Caco-2 (cell line): ENCODE measurements around the gene KANSL3. TPM values are rescaled to one million over a fixed set of nuclear protein-coding genes. Genes with fewer than 3 reads are reported as not detected.
A peak's percentile ranks its signal among the peaks of the same experiment; 100 is the strongest.

ENCODE experiments used
- BruUV-seq: library from RNA; stranded (reverse); fragments of 400-500 nt; replicated peaks from 2 replicates; lab custom pipeline; 2021; lab: Mats Ljungman, UMichigan
- CTCF ChIA-PET: fragments of 300-600 bp; sonication (Branson Sonifier 250); formaldehyde crosslinking; loops from one replicate; lab custom pipeline; 2022; ENCODE audit warnings: antibody characterized with exemption; lab: Charles Lee
- POLR2A ChIA-PET: fragments of 300-600 bp; sonication (Branson Sonifier 250); formaldehyde crosslinking; loops from one replicate; lab custom pipeline; 2022; ENCODE audit warnings: antibody characterized with exemption; lab: Charles Lee
- DNase-seq, 2 experiments: peaks; one replicate each; pipeline versions ENCODE4 v3.0.0 to v3.0.0-alpha.2; 2020 to 2022
- H3K27me3 ChIP-seq: replicated peaks from 2 replicates; pipeline ENCODE4 v1.6.0; 2011; ENCODE audit warnings: low read length; ENCODE audit not compliant: control insufficient read depth, insufficient read depth
- H3K36me3 ChIP-seq: 2 replicates; pipeline ENCODE4 v1.5.1; 2011; ENCODE audit warnings: low read length; ENCODE audit not compliant: control insufficient read depth, insufficient read depth
- H3K4me1 ChIP-seq: fragments of 250-450 bp; sonication (Bioruptor Pico); 2 replicates; pipeline ENCODE4 v1.5.1; 2020; ENCODE audit warnings: mild to moderate bottlenecking
- H3K4me3 ChIP-seq: 2 replicates; pipeline ENCODE4 v1.5.1; 2011; ENCODE audit warnings: low read depth, mild to moderate bottlenecking, control low read depth, low read length
- H3K9me3 ChIP-seq: fragments of 250-450 bp; sonication (Bioruptor Pico); 2 replicates; pipeline ENCODE4 v1.5.1; 2020; ENCODE audit warnings: mild to moderate bottlenecking, moderate library complexity
- H3K27ac Mint-ChIP-seq: one replicate; pipeline ENCODE4 v1.8.0; 2022; ENCODE audit warnings: mixed read lengths; ENCODE audit not compliant: unreplicated experiment
- H3K27me3 Mint-ChIP-seq: one replicate; pipeline ENCODE4 v1.8.0; 2022; ENCODE audit warnings: mixed read lengths; ENCODE audit not compliant: insufficient read depth, unreplicated experiment
- H3K36me3 Mint-ChIP-seq: one replicate; pipeline ENCODE4 v1.8.0; 2022; ENCODE audit warnings: mild to moderate bottlenecking, mixed read lengths; ENCODE audit not compliant: insufficient read depth, unreplicated experiment
- H3K4me1 Mint-ChIP-seq: one replicate; pipeline ENCODE4 v1.8.0; 2022; ENCODE audit warnings: low read depth, mixed read lengths; ENCODE audit not compliant: unreplicated experiment
- H3K4me3 Mint-ChIP-seq: one replicate; pipeline ENCODE4 v1.8.0; 2022; ENCODE audit warnings: mild to moderate bottlenecking, moderate library complexity, mixed read lengths; ENCODE audit not compliant: unreplicated experiment
- H3K9me3 Mint-ChIP-seq: one replicate; pipeline ENCODE4 v1.8.0; 2022; ENCODE audit warnings: mixed read lengths; ENCODE audit not compliant: unreplicated experiment
- CTCF ChIP-seq, 2 experiments: fragments of 200-600 bp in 1 of 2; IDR thresholded peaks; 1 replicate in 1 of 2; 2 replicates in 1 of 2; pipeline versions ENCODE4 v1.5.1 to v1.8.0; 2011 to 2022; ENCODE audit warnings: antibody characterized with exemption in 1 of 2, control low read depth in 1 of 2, inconsistent platforms in 1 of 2, low read depth in 1 of 2, low read length in 1 of 2, mild to moderate bottlenecking in 1 of 2, moderate library complexity in 1 of 2; ENCODE audit not compliant: insufficient read depth in 1 of 2, severe bottlenecking in 1 of 2, unreplicated experiment in 1 of 2
- intact Hi-C: fragments of 100-400 bp; cut with micrococcal nuclease; formaldehyde crosslinking; loops from one replicate; pipeline ENCODE4 v1.10.0; 2022; ENCODE audit not compliant: unreplicated experiment
- total RNA-seq: library from RNA; stranded (reverse); gene quantifications from 2 replicates; pipeline ENCODE4 v1.2.3, GENCODE V29; 2022

Gene KANSL3
- total RNA-seq, 1 experiment from 2014 or later, result 48.6 TPM

DNA sequence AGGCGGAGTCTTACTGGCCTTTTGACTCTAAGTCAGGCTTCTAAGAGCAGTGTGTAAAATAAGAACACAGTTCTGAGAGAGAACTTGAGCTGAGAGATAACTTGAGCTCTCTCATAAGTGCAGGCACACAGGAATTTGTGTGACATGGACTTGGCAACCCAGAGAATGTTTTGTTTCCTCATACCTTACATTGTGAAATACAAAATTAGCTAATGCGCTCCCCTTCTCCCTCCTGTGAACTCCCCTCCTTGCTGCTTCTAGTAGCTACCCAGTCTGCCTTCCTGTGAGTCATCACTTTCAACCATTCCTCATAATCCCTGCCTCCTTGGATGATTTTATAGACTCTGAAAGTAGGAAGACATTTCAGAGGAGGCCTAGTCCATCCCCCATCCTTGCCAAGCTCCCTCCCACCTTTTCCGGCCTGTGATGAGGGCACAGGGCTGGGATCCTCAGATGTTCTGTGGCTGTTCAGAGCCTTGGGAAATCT is 27.0 kb upstream of the KANSL3 start:
- peaks cover 3% of the 10 kb centered on the region; the same call in 1 of the 2 replicates for H3K9me3 ChIP-seq
- Mint-ChIP-seq H3K4me3 (no peak overlapping the region), H3K36me3 (no peaks in the 10 kb centered on the region), H3K27ac (no peak overlapping the region), H3K9me3 (no peaks in the 10 kb centered on the region), H3K4me1 (peaks cover 13% of the 10 kb centered on the region), H3K27me3 (no peaks in the 10 kb centered on the region)
- no peaks in the 10 kb centered on the region for H3K4me1 ChIP-seq
- intact Hi-C loops, result no loop called here
- no peaks in the 10 kb centered on the region for H3K27me3 ChIP-seq
- no TSS peak for BruUV-seq
- ChIA-PET POLR2A (interaction anchor here (1.0 kb wide), 1 partner anchor 95 kb away, joined by 3 read pairs; no protein-coding TSS in a partner anchor), CTCF (no interaction called here)
- no peaks in the 10 kb centered on the region for H3K36me3 ChIP-seq
- no peak for TF ChIP-seq CTCF (IDR thresholded peaks at IDR 0.05; ENCODE audit: insufficient read depth in 1 of 2, low read depth in 1 of 2, low read length in 1 of 2, severe bottlenecking in 1 of 2, unreplicated experiment in 1 of 2)
- no peak overlapping the region for H3K4me3 ChIP-seq
- peak; percentile 34 to 41 for DNase-seq

DNA sequence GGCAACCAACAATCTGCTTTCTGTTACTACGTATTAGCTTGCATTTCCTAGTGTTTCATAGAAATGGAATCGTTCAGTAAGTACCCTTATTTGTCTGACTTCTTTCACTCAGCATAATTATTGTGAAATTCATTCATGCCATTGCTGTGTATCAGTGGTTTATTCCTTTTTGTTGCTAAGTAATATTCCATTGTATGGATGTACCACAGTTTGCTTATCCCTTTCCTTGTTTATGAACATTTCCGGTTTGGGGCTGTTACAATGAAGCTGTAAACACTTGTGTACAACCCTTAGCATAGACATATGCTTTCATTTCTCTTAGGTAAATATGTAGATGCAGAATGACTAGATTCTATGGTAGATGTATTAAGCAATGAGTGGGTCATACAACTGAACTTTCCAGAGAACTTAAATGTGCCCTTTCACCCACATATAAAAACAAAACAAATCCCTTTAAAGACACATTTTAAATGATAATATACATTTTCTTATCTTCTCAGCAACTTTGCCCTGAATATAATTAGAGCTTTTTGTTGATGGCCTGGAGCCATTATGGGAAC is 26.3 kb upstream of the KANSL3 start:
- CTCF ChIA-PET, result no interaction called here
- Histone ChIP-seq H3K27me3 (no peaks in the 10 kb centered on the region), H3K4me3 (no peak overlapping the region), H3K36me3 (no peaks in the 10 kb centered on the region), H3K4me1 (no peaks in the 10 kb centered on the region), H3K9me3 (peaks cover 3% of the 10 kb centered on the region; the same call in 1 of the 2 replicates)
- H3K27ac Mint-ChIP-seq, result no peak overlapping the region
- H3K27me3 Mint-ChIP-seq, result no peaks in the 10 kb centered on the region
- no peak for TF ChIP-seq CTCF (IDR thresholded peaks at IDR 0.05; ENCODE audit: insufficient read depth in 1 of 2, low read depth in 1 of 2, low read length in 1 of 2, severe bottlenecking in 1 of 2, unreplicated experiment in 1 of 2)
- H3K9me3 Mint-ChIP-seq, result no peaks in the 10 kb centered on the region
- no peak for DNase-seq
- no peak overlapping the region for H3K4me3 Mint-ChIP-seq
- intact Hi-C loops, result no loop called here
- no peaks in the 10 kb centered on the region for H3K36me3 Mint-ChIP-seq
- POLR2A ChIA-PET, result interaction anchor here (1.0 kb wide), 1 partner anchor 96 kb away, joined by 3 read pairs; no protein-coding TSS in a partner anchor
- peaks cover 13% of the 10 kb centered on the region for H3K4me1 Mint-ChIP-seq
- BruUV-seq, result no TSS peak

DNA sequence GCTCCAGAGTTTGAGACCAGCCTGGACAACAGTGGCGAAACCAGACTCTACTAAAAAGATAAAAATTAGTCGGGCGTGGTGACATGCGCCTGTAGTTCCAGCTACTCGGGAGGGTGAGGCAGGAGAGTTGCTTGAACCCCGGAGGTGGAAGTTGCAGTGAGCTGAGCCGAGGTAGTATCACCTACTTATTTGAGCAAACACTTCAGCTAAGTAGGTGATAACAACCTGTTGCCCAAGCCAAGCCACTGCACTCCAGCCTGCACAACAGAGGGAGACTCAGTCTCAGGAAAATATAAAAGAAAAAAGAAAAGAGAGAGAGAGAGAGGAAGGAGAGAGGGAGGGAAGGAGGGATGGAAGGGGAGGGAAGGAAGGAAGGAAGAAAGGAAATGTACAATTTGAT is 25.7 kb upstream of the KANSL3 start:
- H3K27me3 Mint-ChIP-seq, result no peaks in the 10 kb centered on the region
- no peak for TF ChIP-seq CTCF (IDR thresholded peaks at IDR 0.05; ENCODE audit: insufficient read depth in 1 of 2, low read depth in 1 of 2, low read length in 1 of 2, severe bottlenecking in 1 of 2, unreplicated experiment in 1 of 2)
- H3K27me3 ChIP-seq, result no peaks in the 10 kb centered on the region
- peaks cover 7% of the 10 kb centered on the region for H3K4me1 Mint-ChIP-seq
- no peaks in the 10 kb centered on the region for H3K36me3 Mint-ChIP-seq
- no peak overlapping the region for H3K4me3 ChIP-seq
- CTCF ChIA-PET, result no interaction called here
- no peak overlapping the region for H3K4me3 Mint-ChIP-seq
- DNase-seq, result peak in 1 of 2 experiments; percentile 8
- BruUV-seq, result no TSS peak
- intact Hi-C loops, result no loop called here
- peaks cover 3% of the 10 kb centered on the region; the same call in 1 of the 2 replicates for H3K9me3 ChIP-seq
- H3K9me3 Mint-ChIP-seq, result no peaks in the 10 kb centered on the region
- no peaks in the 10 kb centered on the region for H3K4me1 ChIP-seq
- POLR2A ChIA-PET, result no interaction called here
- no peaks in the 10 kb centered on the region for H3K36me3 ChIP-seq
- H3K27ac Mint-ChIP-seq, result no peak overlapping the region
